HepG2 (cell line): ENCODE measurements around the gene METTL1. TPM values are rescaled to one million over a fixed set of nuclear protein-coding genes. Genes with fewer than 3 reads are reported as not detected.

Experiments
- ATAC-seq: fragments of 200-7000 bp; cut with Tn5 transposase; 3 replicates; pipeline ENCODE4 v1.9.1; 2020; ENCODE audit warnings: mild to moderate bottlenecking, moderate library complexity
- BruUV-seq: library from RNA; stranded (reverse); fragments of 400-500 nt; replicated peaks from 2 replicates; lab custom pipeline; 2021; lab: Mats Ljungman, UMichigan
- CTCF ChIA-PET: fragments of 300-600 bp; formaldehyde crosslinking; extraction: SDS; loops from one replicate; lab custom pipeline; 2021; ENCODE audit warnings: low total read pairs, inconsistent platforms, low intra/inter-chr PET ratio; lab: Yijun Ruan, JAX
- POLR2A ChIA-PET: fragments of 350-600 bp; sonication (Branson Sonifier 250); formaldehyde crosslinking; loops from one replicate; lab custom pipeline; 2020; ENCODE audit warnings: antibody characterized with exemption, inconsistent platforms; lab: Yijun Ruan, JAX
- DNase-seq: peaks from one replicate; pipeline ENCODE4 v3.0.0-alpha.2; 2015; ENCODE audit warnings: low spot score
- FAIRE-seq: peaks from 3 replicates; lab custom pipeline; 2011; peaks lifted over from hg19 to GRCh38; lab: Jason Lieb, UNC
- H2AFZ ChIP-seq: one replicate; pipeline ENCODE4 v1.6.1; 2011; ENCODE audit warnings: low read length, inconsistent platforms
- H3K27ac ChIP-seq: fragments of 300-600 bp; 3 replicates; pipeline ENCODE4 v1.8.0; 2011; ENCODE audit warnings: mixed run types, mild to moderate bottlenecking, mixed read lengths, low read length, inconsistent platforms; ENCODE audit not compliant: insufficient read depth; ENCODE audit errors: extremely low read length
- H3K27me3 ChIP-seq, 2 experiments: fragments of 200-600 bp in 1 of 2; 2 replicates in 1 of 2; 3 replicates in 1 of 2; pipeline versions ENCODE4 v1.6.0 to v1.8.0; 2011; ENCODE audit warnings: low read length in 2 of 2, mild to moderate bottlenecking in 2 of 2, moderate library complexity in 2 of 2, inconsistent platforms in 1 of 2; ENCODE audit not compliant: insufficient read depth in 2 of 2, control insufficient read depth in 1 of 2
- H3K36me3 ChIP-seq, 2 experiments: fragments of 200-600 bp in 1 of 2; replicated peaks in 1 of 2; 2 replicates in 1 of 2; 3 replicates in 1 of 2; pipeline versions ENCODE4 v1.5.1 to v1.8.0; 2011; ENCODE audit warnings: low read length in 2 of 2, inconsistent platforms in 1 of 2; ENCODE audit not compliant: insufficient read depth in 2 of 2, control insufficient read depth in 1 of 2
- H3K4me1 ChIP-seq: 2 replicates; pipeline ENCODE4 v1.5.1; 2012; ENCODE audit warnings: low read length, inconsistent platforms; ENCODE audit not compliant: insufficient read depth
- H3K4me2 ChIP-seq: 2 replicates; pipeline ENCODE4 v1.6.0; 2011; ENCODE audit warnings: low read depth, low read length, inconsistent platforms
- H3K4me3 ChIP-seq, 3 experiments: fragments of 200-600 bp in 1 of 3; sonication (generic), shearing (Covaris generic) in 1 of 3; replicated peaks in 1 of 3; 2 replicates each; pipeline ENCODE4 v1.5.1; 2011 to 2016; ENCODE audit warnings: low read length in 3 of 3, inconsistent platforms in 2 of 3, low read depth in 2 of 3, mild to moderate bottlenecking in 2 of 3, control low read depth in 1 of 3, mixed read lengths in 1 of 3; ENCODE audit not compliant: insufficient read depth in 1 of 3
- H3K79me2 ChIP-seq: one replicate; pipeline ENCODE4 v1.6.1; 2011; ENCODE audit warnings: low read length, inconsistent platforms; ENCODE audit not compliant: insufficient read depth
- H3K9ac ChIP-seq: 2 replicates; pipeline ENCODE4 v1.6.0; 2011; ENCODE audit warnings: mild to moderate bottlenecking, low read depth, low read length, inconsistent platforms; ENCODE audit not compliant: insufficient read depth
- H3K9me3 ChIP-seq: 2 replicates; pipeline ENCODE4 v1.5.1; 2012; ENCODE audit warnings: mild to moderate bottlenecking, low read length
- H4K20me1 ChIP-seq: 2 replicates; pipeline ENCODE4 v1.6.0; 2011; ENCODE audit warnings: inconsistent platforms, mild to moderate bottlenecking, low read length, moderate library complexity; ENCODE audit not compliant: insufficient read depth
- BRD4 ChIP-seq: sonication (generic); formaldehyde crosslinking; IDR thresholded peaks from 2 replicates; pipeline ENCODE4 v1.4.0; 2020; ENCODE audit warnings: missing genetic modification reagents
- GABPB1 ChIP-seq: IDR thresholded peaks from 2 replicates; pipeline ENCODE4 v1.6.1; 2016; ENCODE audit warnings: mild to moderate bottlenecking, missing genetic modification reagents, moderate library complexity, missing compliant biosample characterization
- GZF1 ChIP-seq: sonication (generic); formaldehyde crosslinking; IDR thresholded peaks from 2 replicates; pipeline ENCODE4 v1.5.1; 2020; ENCODE audit warnings: mild to moderate bottlenecking, missing genetic modification reagents
- MBNL3 ChIP-seq: fragments of 250-450 bp; sonication (Bioruptor Pico); conservative IDR thresholded peaks from 2 replicates; pipeline ENCODE4 v1.8.0; 2022; ENCODE audit warnings: mild to moderate bottlenecking, inconsistent platforms
- SMAD1 ChIP-seq: sonication (generic); formaldehyde crosslinking; IDR thresholded peaks from 2 replicates; pipeline ENCODE4 v1.4.0; 2020; ENCODE audit warnings: missing genetic modification reagents, low read depth, mild to moderate bottlenecking, borderline replicate concordance
- SP2 ChIP-seq: sonication (generic); formaldehyde crosslinking; IDR thresholded peaks from 2 replicates; pipeline ENCODE4 v1.5.1; 2020; ENCODE audit warnings: mild to moderate bottlenecking, missing genetic modification reagents
- TOE1 ChIP-seq: sonication (generic); formaldehyde crosslinking; IDR thresholded peaks from 2 replicates; pipeline ENCODE4 v1.4.0; 2020; ENCODE audit warnings: mild to moderate bottlenecking, missing genetic modification reagents
- ZBTB7B ChIP-seq: sonication (generic); formaldehyde crosslinking; IDR thresholded peaks from 2 replicates; pipeline ENCODE4 v1.4.0; 2020; ENCODE audit warnings: missing genetic modification reagents
- ZNF549 ChIP-seq: sonication (generic); formaldehyde crosslinking; IDR thresholded peaks from 2 replicates; pipeline ENCODE4 v1.5.0; 2020; ENCODE audit warnings: missing genetic modification reagents
- ZNF720 ChIP-seq: sonication (generic); formaldehyde crosslinking; IDR thresholded peaks from 2 replicates; pipeline ENCODE4 v1.4.0; 2020; ENCODE audit warnings: missing genetic modification reagents
- ZNF746 ChIP-seq: sonication (generic); formaldehyde crosslinking; IDR thresholded peaks from 2 replicates; pipeline ENCODE4 v1.8.0; 2022; ENCODE audit warnings: mild to moderate bottlenecking, missing genetic modification reagents
- ZSCAN21 ChIP-seq: sonication (generic); formaldehyde crosslinking; IDR thresholded peaks from 2 replicates; pipeline ENCODE4 v1.8.0; 2022; ENCODE audit warnings: mild to moderate bottlenecking, missing genetic modification reagents, moderate library complexity, borderline replicate concordance
- WGBS: methylation state at CpG from one replicate; pipeline ENCODE4 v1.1.6; 2017; ENCODE audit warnings: low lambda C conversion rate; 5-methylcytosine and 5-hydroxymethylcytosine counted together
- in situ Hi-C: cut with HindIII; loops from 2 replicates; pipeline ENCODE4 v1.10.0; 2017; ENCODE audit warnings: low pct_unique_long_range_greater_than_20kb; ENCODE audit not compliant: extremely low pct_ligation_motif_present
- intact Hi-C: fragments of 100-400 bp; cut with micrococcal nuclease; formaldehyde crosslinking; loops from one replicate; pipeline ENCODE4 v1.10.0; 2022; ENCODE audit not compliant: unreplicated experiment
- polyA plus RNA-seq, 8 experiments: library from polyadenylated mRNA; depleted of rRNA in 3 of 8; stranded (reverse) in 7 of 8; unstranded in 1 of 8; fragments of >200 nt; fragmentation: Illumina TruSeq in 4 of 8; extraction: Trizol in 4 of 8; gene quantifications; 2 replicates each; pipeline versions ENCODE4 v1.2.1 to v1.2.3, GENCODE V29; 2011 to 2016; ENCODE audit warnings: low read depth in 4 of 8, missing spikeins in 1 of 8, mixed read lengths in 1 of 8; ENCODE audit not compliant: insufficient read depth in 1 of 8
- total RNA-seq, 5 experiments: library from RNA; depleted of rRNA; stranded (reverse); fragments of >200 nt; fragmentation: Illumina TruSeq; extraction: Trizol; gene quantifications; 2 replicates each; pipeline ENCODE4 v1.2.3, GENCODE V29; 2016; ENCODE audit warnings: low read depth in 1 of 5
- TF ChIP-seq, protein P1 (sequence below): sonication (generic); formaldehyde crosslinking; conservative IDR thresholded peaks from 2 replicates; pipeline ENCODE4 v1.8.0; 2022; ENCODE audit warnings: mild to moderate bottlenecking, moderate library complexity, missing genetic modification reagents
- TF ChIP-seq, protein P2 (sequence below): sonication (generic); formaldehyde crosslinking; IDR thresholded peaks from 2 replicates; pipeline ENCODE4 v1.4.0; 2020; ENCODE audit warnings: mild to moderate bottlenecking, missing genetic modification reagents
- TF ChIP-seq, protein P3 (sequence below): sonication (generic); formaldehyde crosslinking; IDR thresholded peaks from 2 replicates; pipeline ENCODE4 v1.9.0; 2021; ENCODE audit warnings: missing genetic modification reagents, borderline replicate concordance

Gene METTL1
- total and polyA plus RNA-seq, 2 of the 13 experiments (the other 11 are each of a cell fraction or from before 2014, with no cell fraction given): 34.7 to 36.9 TPM

DNA sequence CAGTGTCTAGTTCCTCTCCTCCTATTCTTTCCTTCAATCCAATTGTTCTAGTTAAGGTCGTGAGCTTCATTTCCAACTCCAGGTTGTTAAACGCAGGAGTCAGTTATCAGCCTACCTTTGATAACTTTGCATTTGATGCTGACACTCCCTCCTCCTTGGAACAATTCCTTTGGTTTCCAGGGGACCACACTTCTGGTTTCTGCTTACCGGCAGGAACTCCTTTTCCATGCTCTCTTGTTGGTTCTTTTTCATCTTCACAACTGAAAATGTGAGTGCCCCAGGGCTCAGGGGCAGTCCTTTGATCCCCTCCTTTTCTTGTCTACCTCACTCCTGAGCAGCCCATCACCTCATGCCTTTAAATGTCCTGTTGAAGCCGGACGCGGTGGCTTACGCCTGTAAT, 5.5 kb upstream of the METTL1 start:
- WGBS: 98% methylated on average over 7 of the region's 7 CpGs
- ChIA-PET CTCF (no interaction called here), POLR2A (no interaction called here)
- Histone ChIP-seq H3K79me2 (peaks cover 4% of the 10 kb centered on the region), H3K27ac (no peak overlapping the region), H2AFZ (no peak overlapping the region), H3K4me1 (peaks cover 18% of the 10 kb centered on the region), H3K27me3 (no peaks in the 10 kb centered on the region; a peak in 1 of 5 replicates), H3K9me3 (no peaks in the 10 kb centered on the region), H3K36me3 (peaks cover 4 to 7% of the 10 kb centered on the region in 2 experiments; a peak in 4 of 5 replicates), H3K9ac (no peak overlapping the region), H3K4me2 (no peak overlapping the region), H3K4me3 (no peak overlapping the region), H4K20me1 (no peaks in the 10 kb centered on the region)
- in situ Hi-C loops: no loop called here
- DNase-seq (no peak), FAIRE-seq (no peak), ATAC-seq (no peak)
- intact Hi-C loops: no loop called here
- no TSS peak for BruUV-seq
- TF ChIP-seq, protein P1, sequence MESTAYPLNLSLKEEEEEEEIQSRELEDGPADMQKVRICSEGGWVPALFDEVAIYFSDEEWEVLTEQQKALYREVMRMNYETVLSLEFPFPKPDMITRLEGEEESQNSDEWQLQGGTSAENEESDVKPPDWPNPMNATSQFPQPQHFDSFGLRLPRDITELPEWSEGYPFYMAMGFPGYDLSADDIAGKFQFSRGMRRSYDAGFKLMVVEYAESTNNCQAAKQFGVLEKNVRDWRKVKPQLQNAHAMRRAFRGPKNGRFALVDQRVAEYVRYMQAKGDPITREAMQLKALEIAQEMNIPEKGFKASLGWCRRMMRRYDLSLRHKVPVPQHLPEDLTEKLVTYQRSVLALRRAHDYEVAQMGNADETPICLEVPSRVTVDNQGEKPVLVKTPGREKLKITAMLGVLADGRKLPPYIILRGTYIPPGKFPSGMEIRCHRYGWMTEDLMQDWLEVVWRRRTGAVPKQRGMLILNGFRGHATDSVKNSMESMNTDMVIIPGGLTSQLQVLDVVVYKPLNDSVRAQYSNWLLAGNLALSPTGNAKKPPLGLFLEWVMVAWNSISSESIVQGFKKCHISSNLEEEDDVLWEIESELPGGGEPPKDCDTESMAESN (CRISPR knock-in tag): no peak
- TF ChIP-seq ZSCAN21 (CRISPR knock-in tag) (no peak), ZNF746 (no peak), ZNF549 (CRISPR knock-in tag) (no peak), ZNF720 (no peak), MBNL3 (CRISPR knock-in tag) (no peak), ZBTB7B (no peak), BRD4 (no peak), GABPB1 (CRISPR knock-in tag) (no peak), SP2 (no peak), TOE1 (CRISPR knock-in tag) (no peak), GZF1 (no peak), SMAD1 (no peak)
- TF ChIP-seq, protein P2, sequence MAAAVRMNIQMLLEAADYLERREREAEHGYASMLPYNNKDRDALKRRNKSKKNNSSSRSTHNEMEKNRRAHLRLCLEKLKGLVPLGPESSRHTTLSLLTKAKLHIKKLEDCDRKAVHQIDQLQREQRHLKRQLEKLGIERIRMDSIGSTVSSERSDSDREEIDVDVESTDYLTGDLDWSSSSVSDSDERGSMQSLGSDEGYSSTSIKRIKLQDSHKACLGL (CRISPR knock-in tag): no peak
- TF ChIP-seq, protein P3, sequence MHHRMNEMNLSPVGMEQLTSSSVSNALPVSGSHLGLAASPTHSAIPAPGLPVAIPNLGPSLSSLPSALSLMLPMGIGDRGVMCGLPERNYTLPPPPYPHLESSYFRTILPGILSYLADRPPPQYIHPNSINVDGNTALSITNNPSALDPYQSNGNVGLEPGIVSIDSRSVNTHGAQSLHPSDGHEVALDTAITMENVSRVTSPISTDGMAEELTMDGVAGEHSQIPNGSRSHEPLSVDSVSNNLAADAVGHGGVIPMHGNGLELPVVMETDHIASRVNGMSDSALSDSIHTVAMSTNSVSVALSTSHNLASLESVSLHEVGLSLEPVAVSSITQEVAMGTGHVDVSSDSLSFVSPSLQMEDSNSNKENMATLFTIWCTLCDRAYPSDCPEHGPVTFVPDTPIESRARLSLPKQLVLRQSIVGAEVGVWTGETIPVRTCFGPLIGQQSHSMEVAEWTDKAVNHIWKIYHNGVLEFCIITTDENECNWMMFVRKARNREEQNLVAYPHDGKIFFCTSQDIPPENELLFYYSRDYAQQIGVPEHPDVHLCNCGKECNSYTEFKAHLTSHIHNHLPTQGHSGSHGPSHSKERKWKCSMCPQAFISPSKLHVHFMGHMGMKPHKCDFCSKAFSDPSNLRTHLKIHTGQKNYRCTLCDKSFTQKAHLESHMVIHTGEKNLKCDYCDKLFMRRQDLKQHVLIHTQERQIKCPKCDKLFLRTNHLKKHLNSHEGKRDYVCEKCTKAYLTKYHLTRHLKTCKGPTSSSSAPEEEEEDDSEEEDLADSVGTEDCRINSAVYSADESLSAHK: no peak
